ENCODE data around the gene CDR2L. TPM values are rescaled to one million over a fixed set of nuclear protein-coding genes. Genes with fewer than 3 reads are reported as not detected.

CDR2L gene
- total and polyA plus RNA-seq, 3 donors from 2014 or later = 16.6 to 39.6 (median 39.5) TPM

GRCh38 chr17:75047398-75048098 is 60.1 kb downstream of the CDR2L start:
- Histone ChIP-seq H3K9me3 (no peaks in the 10 kb centered on the region), H3K4me1 (peaks cover 21% of the 10 kb centered on the region), H3K36me3 (ENCODE audit: low read depth, missing control alignments) (no peaks in the 10 kb centered on the region), H3K27ac (peak overlapping the region; percentile 86 to 89), H3K27me3 (no peaks in the 10 kb centered on the region), H3K4me3 (peak overlapping the region; percentile 68 to 95)
- intact Hi-C loops (cut with DNase I; ENCODE audit: low total_unique reads) = no loop called here
- TF ChIP-seq POLR2A (IDR thresholded peaks at IDR 0.05) (no peak), CTCF (IDR thresholded peaks at IDR 0.05) (no peak)
- WGBS, 2 donors = 0% methylated on average over 16 to 19 of the region's 38 CpGs
- DNase-seq = peak; percentile 60

- Histone ChIP-seq H3K27me3 (no peaks in the 10 kb centered on the region), H3K9me3 (no peaks in the 10 kb centered on the region), H3K4me1 (peaks cover 21% of the 10 kb centered on the region), H3K27ac (peak overlapping the region in 1 of 2 donors; percentile 86), H3K36me3 (ENCODE audit: low read depth, missing control alignments) (no peaks in the 10 kb centered on the region), H3K4me3 (peak overlapping the region; percentile 68 to 95)
- TF ChIP-seq POLR2A (IDR thresholded peaks at IDR 0.05) (no peak), CTCF (IDR thresholded peaks at IDR 0.05) (no peak)
- DNase-seq = peak; percentile 74
- intact Hi-C loops (cut with DNase I; ENCODE audit: low total_unique reads) = no loop called here
- WGBS, 2 donors = 12 to 17% methylated on average over 5 of the region's 5 CpGs
Measured at GRCh38 chr17:75048249-75048878, 60.9 kb downstream of the CDR2L start.

- H3K27me3 ChIP-seq = no peaks in the 10 kb centered on the region
- no peaks in the 10 kb centered on the region for H3K36me3 ChIP-seq (ENCODE audit: low read depth, missing control alignments)
- H3K9me3 ChIP-seq = no peaks in the 10 kb centered on the region
- H3K4me3 ChIP-seq = peak overlapping the region in 1 of 2 donors; percentile 95
- no peak for DNase-seq
- peak overlapping the region in 1 of 2 donors; percentile 86 for H3K27ac ChIP-seq
- intact Hi-C loops (cut with DNase I; ENCODE audit: low total_unique reads) = no loop called here
- H3K4me1 ChIP-seq = peaks cover 21% of the 10 kb centered on the region
- 58 to 59% methylated on average over 5 of the region's 5 CpGs for WGBS, 2 donors
- TF ChIP-seq POLR2A (IDR thresholded peaks at IDR 0.05) (no peak), CTCF (IDR thresholded peaks at IDR 0.05) (no peak)
Measured at GRCh38 chr17:75049057-75049456, 61.6 kb downstream of the CDR2L start.

GRCh38 chr17:75049706-75050105 is 62.3 kb downstream of the CDR2L start:
- H3K36me3 ChIP-seq (ENCODE audit: low read depth, missing control alignments) = no peaks in the 10 kb centered on the region

More at GRCh38 chr17:75049706-75050105, 62.3 kb downstream of the CDR2L start:
- Histone ChIP-seq H3K9me3 (no peaks in the 10 kb centered on the region), H3K27ac (no peak overlapping the region), H3K4me3 (no peak overlapping the region), H3K27me3 (no peaks in the 10 kb centered on the region), H3K4me1 (peaks cover 21% of the 10 kb centered on the region)
- intact Hi-C loops (cut with DNase I; ENCODE audit: low total_unique reads) = no loop called here
- TF ChIP-seq POLR2A (IDR thresholded peaks at IDR 0.05) (no peak), CTCF (IDR thresholded peaks at IDR 0.05) (no peak)
- DNase-seq = no peak
